ENCODE measurements around the gene CALHM4. TPM values are rescaled to one million over a fixed set of nuclear protein-coding genes. Genes with fewer than 3 reads are reported as not detected.

CALHM4 gene
- total RNA-seq, 3 donors from 2014 or later (not counting 1 experiment from before 2014, with no cell fraction given), result not detected

DNA sequence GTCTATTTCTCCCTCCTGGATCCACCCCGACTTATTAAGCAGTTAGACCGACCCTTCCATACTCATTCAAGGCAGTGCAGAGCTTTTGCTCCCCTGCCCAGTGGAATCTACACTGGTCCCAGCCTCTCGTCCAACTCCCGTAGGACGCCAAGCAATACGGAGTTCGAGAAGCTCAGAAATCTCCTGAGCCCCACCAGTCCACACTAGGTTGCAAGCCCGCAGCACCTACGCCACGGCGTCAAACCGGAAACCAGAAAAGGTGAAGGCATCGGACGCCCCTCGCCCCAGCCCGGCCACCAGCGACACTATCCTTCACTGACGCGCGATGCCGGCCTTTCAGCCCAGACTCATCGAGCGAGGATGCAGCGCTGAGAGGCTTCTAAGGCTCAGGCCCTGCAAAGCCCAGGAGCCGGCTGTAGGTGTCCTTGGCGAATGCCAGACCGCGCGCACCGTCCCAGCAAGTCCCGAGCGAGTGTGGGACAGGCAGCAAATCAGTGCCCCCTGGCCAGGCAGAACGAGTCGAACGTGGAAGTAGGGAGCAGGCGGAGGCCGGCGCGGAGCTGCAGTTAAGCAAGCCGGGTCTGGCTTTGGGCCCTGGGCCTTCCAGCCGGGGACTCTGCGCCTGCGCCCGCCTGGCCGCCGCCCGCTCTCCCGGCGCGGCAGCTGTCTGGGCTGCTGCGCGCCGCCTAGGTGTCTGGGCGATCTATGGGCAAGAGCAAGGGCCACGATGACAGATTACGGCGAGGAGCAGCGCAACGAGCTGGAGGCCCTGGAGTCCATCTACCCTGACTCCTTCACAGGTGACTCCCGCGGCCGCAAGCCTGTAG lies 17.5 kb downstream of the CALHM4 start, which contains the start of gene RWDD1:
TSS of gene RWDD1 (plus strand) at position 649 of the 827 bp plus-strand sequence. CDS start at position 728, 79 bp downstream.
- WGBS (ENCODE audit: insufficient coverage), result under 1% methylated on average over 62 of the region's 62 CpGs
- Mint-ChIP-seq H3K4me1 (peaks cover 43 to 44% of the 10 kb centered on the region in 2 donors), H3K4me3 (peak within 1 kb of the TSS; percentile 98), H3K27ac (peak within 1 kb of the TSS; percentile 99), H3K9me3 (no peaks in the 10 kb centered on the region), H3K36me3 (no peaks in the 10 kb centered on the region), H3K27me3 (ENCODE audit: low read depth in 2 of 2) (peaks cover 5 to 10% of the 10 kb centered on the region in 2 donors)
- TF ChIP-seq, protein P1, sequence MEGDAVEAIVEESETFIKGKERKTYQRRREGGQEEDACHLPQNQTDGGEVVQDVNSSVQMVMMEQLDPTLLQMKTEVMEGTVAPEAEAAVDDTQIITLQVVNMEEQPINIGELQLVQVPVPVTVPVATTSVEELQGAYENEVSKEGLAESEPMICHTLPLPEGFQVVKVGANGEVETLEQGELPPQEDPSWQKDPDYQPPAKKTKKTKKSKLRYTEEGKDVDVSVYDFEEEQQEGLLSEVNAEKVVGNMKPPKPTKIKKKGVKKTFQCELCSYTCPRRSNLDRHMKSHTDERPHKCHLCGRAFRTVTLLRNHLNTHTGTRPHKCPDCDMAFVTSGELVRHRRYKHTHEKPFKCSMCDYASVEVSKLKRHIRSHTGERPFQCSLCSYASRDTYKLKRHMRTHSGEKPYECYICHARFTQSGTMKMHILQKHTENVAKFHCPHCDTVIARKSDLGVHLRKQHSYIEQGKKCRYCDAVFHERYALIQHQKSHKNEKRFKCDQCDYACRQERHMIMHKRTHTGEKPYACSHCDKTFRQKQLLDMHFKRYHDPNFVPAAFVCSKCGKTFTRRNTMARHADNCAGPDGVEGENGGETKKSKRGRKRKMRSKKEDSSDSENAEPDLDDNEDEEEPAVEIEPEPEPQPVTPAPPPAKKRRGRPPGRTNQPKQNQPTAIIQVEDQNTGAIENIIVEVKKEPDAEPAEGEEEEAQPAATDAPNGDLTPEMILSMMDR (IDR thresholded peaks at IDR 0.05), result no peak
- Histone ChIP-seq H3K27ac (ENCODE audit: low read length) (peak within 1 kb of the TSS; percentile 88), H3K4me1 (ENCODE audit: control insufficient read depth, insufficient read depth, low read length) (peaks cover 4% of the 10 kb centered on the region), H3K27me3 (ENCODE audit: control insufficient read depth, insufficient read depth, low read length) (no peaks in the 10 kb centered on the region), H3K9me3 (ENCODE audit: control insufficient read depth, insufficient read depth, low read length) (no peaks in the 10 kb centered on the region), H3K4me3 (ENCODE audit: low read length) (peak within 1 kb of the TSS; percentile 66), H3K36me3 (ENCODE audit: control insufficient read depth, insufficient read depth, low read length) (peaks cover 12% of the 10 kb centered on the region)
- ATAC-seq, result peak; percentile 91 to 99 (median 92)
- intact Hi-C loops (cut with micrococcal nuclease), result loop anchor here (1.0 to 5.0 kb wide), 6 partner anchors 35 to 470 kb away; partner anchors contain the start of genes KPNA5, NT5DC1, TSPYL1 and TSPYL4
- DNase-seq, result peak; percentile 96 to 99

GRCh38 chr6:116571683-116572000 lies 18.1 kb downstream of the CALHM4 start:
- no peaks in the 10 kb centered on the region for H3K27me3 ChIP-seq (ENCODE audit: control insufficient read depth, insufficient read depth, low read length)
- H3K27ac ChIP-seq (ENCODE audit: low read length), result peak overlapping the region; percentile 88
- 0% methylated on average over 5 of the region's 12 CpGs for WGBS (ENCODE audit: insufficient coverage)
- peaks cover 2 to 4% of the 10 kb centered on the region in 2 donors for H3K27me3 Mint-ChIP-seq (ENCODE audit: low read depth in 2 of 2)
- TF ChIP-seq, protein P1 (IDR thresholded peaks at IDR 0.05), result no peak
- ATAC-seq, result no peak
- H3K27ac Mint-ChIP-seq, result peak overlapping the region; percentile 99
- DNase-seq, result no peak
- peak overlapping the region; percentile 98 for H3K4me3 Mint-ChIP-seq
- peaks cover 44 to 48% of the 10 kb centered on the region in 2 donors for H3K4me1 Mint-ChIP-seq
- no peaks in the 10 kb centered on the region for H3K9me3 Mint-ChIP-seq
- no peaks in the 10 kb centered on the region for H3K9me3 ChIP-seq (ENCODE audit: control insufficient read depth, insufficient read depth, low read length)
- peaks cover 4% of the 10 kb centered on the region for H3K4me1 ChIP-seq (ENCODE audit: control insufficient read depth, insufficient read depth, low read length)
- H3K36me3 Mint-ChIP-seq, result no peaks in the 10 kb centered on the region
- peak overlapping the region; percentile 66 for H3K4me3 ChIP-seq (ENCODE audit: low read length)
- peaks cover 13% of the 10 kb centered on the region for H3K36me3 ChIP-seq (ENCODE audit: control insufficient read depth, insufficient read depth, low read length)
- intact Hi-C loops (cut with micrococcal nuclease), result loop anchor here (1.0 to 5.0 kb wide), 6 partner anchors 35 to 471 kb away; partner anchors contain the start of genes KPNA5, NT5DC1, TSPYL1 and TSPYL4

DNA sequence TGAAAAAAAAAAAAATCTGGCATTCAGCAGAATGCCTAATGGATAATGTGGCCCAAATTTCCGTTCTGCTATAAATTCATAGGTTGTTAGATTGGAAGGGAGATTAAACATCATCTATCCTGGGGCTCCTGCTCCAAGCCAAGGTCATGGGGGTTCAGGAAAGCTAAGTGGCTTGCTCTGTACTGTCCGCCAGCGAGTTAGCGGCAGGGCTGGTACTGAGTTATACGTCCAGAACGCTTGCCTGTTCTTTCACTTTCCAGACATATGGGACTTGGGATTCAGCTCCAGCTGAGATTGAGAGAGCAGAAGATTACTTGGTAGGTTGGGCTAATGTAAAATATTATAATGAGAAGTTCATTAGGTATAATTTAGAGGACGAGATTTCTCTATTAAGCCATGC lies 18.6 kb downstream of the CALHM4 start:
- Histone ChIP-seq H3K36me3 (ENCODE audit: control insufficient read depth, insufficient read depth, low read length) (peaks cover 13% of the 10 kb centered on the region), H3K4me1 (ENCODE audit: control insufficient read depth, insufficient read depth, low read length) (peaks cover 4% of the 10 kb centered on the region), H3K4me3 (ENCODE audit: low read length) (peak overlapping the region; percentile 66), H3K27me3 (ENCODE audit: control insufficient read depth, insufficient read depth, low read length) (no peaks in the 10 kb centered on the region), H3K9me3 (ENCODE audit: control insufficient read depth, insufficient read depth, low read length) (no peaks in the 10 kb centered on the region), H3K27ac (ENCODE audit: low read length) (peak overlapping the region; percentile 88)
- TF ChIP-seq, protein P1 (IDR thresholded peaks at IDR 0.05), result no peak
- Mint-ChIP-seq H3K27ac (peak overlapping the region; percentile 99), H3K4me3 (peak overlapping the region; percentile 98), H3K36me3 (no peaks in the 10 kb centered on the region), H3K4me1 (peaks cover 47 to 52% of the 10 kb centered on the region in 2 donors), H3K9me3 (no peaks in the 10 kb centered on the region), H3K27me3 (ENCODE audit: low read depth in 2 of 2) (no peaks in the 10 kb centered on the region)
- 5% methylated on average over 6 of the region's 7 CpGs for WGBS (ENCODE audit: insufficient coverage)
- ATAC-seq, result no peak
- intact Hi-C loops (cut with micrococcal nuclease), result loop anchor here (5.0 kb wide), 1 partner anchor 95 kb away; the partner anchor contains the start of gene ZUP1
- DNase-seq, result peak in 1 of 2 donors; percentile 29

Data from natural killer cell (primary cell).